HG02678 (cell line): ENCODE measurements around the gene USP10.

Source experiments
- ATAC-seq: cut with Tn5 transposase; IDR thresholded peaks from one replicate; pipeline ENCODE4 v1.9.1; 2021; ENCODE audit warnings: mild to moderate bottlenecking, moderate library complexity; ENCODE audit not compliant: unreplicated experiment

USP10 gene

DNA sequence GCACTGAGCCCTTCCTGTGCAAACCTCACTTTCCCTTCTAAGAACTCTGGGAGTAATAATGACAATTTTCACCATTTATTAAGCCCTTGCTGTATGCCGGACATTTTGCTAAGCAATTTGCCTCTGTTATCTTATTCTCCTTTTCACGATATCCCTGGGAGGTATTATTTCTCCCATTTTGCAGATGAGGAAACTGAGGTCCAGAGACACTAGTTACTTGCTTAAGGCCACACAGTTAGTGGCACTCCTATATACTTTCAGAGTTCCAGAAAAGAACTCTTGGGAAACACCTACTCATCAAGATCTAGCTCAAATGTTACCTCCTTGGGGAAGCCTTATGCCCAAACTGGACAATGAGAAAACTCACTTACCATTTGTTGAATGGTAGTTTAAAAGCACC is 4.8 kb upstream of the USP10 start:
- no peak for ATAC-seq

DNA sequence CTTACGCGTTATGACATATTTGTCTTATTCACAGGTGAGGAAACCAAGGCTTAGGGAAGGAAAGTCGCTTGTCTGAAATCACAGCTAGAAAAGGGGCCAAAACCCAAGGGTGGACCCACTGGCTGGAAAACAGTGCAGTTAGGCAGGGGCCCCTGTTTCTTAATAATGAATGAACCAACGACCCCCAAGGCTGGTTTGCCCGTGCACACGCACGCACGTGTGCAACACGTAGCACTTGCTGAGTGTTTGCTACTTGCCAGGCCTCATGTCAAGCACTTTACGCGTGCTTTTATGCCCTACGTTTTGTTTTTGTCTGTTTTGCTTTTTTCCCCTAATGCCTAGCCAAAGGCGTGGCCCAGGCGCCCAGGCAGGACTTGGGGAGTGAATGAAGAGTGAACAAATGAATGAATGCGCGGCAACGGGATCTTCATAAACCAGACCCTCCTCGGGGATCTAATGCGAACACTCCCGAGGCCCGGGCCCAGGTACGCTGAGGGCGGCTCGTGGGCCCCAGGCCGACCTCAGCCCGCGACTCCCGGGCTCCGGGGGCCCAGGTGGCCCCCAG is 571 bp upstream of the USP10 start:
- ATAC-seq: peak; percentile 6

DNA sequence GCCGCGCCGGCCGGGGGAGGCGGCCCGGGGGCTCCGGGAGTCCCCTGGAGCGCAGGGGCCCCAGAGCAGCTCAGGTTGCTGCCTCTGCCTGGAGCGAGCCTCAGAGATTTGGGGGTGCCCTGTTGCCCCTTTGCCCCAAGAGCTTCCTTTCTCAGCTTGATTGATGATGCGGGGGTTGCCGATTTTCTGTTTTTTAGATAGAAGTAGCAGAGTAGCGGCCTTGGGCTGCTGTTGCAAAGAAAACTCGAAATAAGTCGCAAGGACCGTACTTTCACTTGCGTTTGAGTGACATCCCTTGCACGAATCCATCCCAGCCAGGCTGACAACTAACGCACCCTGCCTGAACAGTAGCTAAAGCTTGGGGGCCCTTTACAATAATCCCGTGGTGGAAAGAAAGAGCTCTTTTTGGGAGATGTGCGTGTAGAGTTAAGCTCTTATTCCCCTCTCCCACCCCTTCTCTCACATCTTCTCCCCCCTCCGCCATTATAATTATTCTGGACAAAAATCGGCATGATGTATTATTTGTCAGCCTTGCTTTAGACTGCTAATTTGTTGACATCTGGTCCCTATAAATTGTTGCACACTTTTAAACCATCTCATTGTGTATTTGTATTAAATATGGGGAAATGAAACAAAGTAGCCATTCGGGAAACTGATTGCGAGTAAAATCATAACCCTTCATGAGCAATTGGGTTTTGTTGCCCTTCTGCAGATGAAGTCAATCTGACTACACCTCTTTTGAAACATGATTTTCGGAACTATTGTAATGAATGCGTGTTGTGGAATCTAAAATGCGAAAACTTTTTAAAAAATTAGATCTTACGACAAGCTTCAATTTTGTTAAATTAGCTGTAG is 873 bp downstream of the USP10 start:
- ATAC-seq: peak; percentile 36

DNA sequence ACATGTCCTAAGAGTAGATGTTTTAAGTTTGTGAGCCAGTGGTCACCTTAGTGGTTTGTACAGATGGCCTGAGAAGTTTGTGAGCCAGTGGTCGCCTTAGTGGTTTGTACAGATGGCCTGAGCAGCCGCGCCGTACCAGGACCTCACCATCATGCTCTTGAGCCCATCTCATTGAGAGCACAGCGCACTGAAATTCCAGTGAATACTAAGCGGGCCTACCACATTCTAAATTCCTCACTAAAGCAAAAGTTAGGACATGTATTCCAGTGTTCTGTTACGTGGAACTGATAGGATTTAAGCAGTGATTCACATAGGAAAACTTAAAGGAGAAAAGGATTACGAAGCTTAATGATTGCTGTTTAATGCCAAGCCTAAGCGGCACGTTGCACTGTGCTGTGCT is 3.9 kb downstream of the USP10 start:
- ATAC-seq: no peak

DNA sequence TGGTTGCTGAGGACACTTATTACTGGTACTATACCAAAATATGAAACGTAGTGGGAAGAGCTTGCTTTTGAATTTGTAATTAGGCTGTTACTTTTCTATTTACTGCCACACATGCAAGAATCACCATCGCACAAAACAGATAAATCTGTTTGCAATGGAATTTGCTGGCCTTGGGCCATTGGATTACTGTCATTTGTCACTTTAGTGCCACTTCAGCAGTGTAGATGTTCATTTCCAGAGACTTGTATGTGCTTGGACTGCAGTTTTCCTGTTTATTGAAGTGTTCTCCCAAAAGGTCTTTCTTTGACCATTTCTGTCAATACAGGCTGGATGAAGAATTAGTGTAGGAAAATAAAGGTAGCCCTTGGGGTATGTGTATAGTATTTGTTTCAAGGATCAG is 4.5 kb downstream of the USP10 start:
- no peak for ATAC-seq

- no peak for ATAC-seq
Observed at GRCh38 chr16:84706856-84707255, 7.1 kb downstream of the USP10 start.

- no peak for ATAC-seq
Observed at GRCh38 chr16:84709609-84710008, 9.8 kb downstream of the USP10 start.

- ATAC-seq: no peak
Observed at GRCh38 chr16:84710686-84711085, 10.9 kb downstream of the USP10 start.

- no peak for ATAC-seq
Observed at GRCh38 chr16:84712138-84712671, 12.4 kb downstream of the USP10 start.

- no peak for ATAC-seq
Observed at GRCh38 chr16:84712801-84713775, 13.3 kb downstream of the USP10 start.

GRCh38 chr16:84714028-84714427 is 14.2 kb downstream of the USP10 start:
- no peak for ATAC-seq

- no peak for ATAC-seq
Observed at GRCh38 chr16:84715424-84715823, 15.6 kb downstream of the USP10 start.

DNA sequence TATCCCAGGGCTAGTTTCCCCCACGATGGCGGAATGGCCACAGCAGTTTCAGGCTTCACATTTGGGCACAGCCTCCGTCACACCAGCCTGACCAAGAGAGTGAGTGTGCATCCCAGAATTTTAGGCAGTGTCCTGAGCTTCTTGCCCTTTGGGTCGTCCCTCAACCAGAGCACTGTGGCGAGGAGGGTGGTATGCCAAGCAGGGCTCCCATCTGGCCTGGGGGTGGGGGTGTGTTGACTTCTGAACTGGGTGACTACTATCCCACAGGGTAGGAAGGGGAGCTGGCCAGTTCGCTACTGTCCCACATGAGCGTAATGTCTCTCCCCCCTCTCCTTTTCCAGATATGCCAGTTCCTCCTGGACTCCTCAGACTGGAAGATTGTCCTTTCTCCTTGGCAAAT is 16.1 kb downstream of the USP10 start:
- no peak for ATAC-seq

- ATAC-seq: no peak
Observed at GRCh38 chr16:84716740-84717139, 16.9 kb downstream of the USP10 start.

- ATAC-seq: no peak
Observed at GRCh38 chr16:84717484-84717883, 17.7 kb downstream of the USP10 start.

GRCh38 chr16:84720177-84720579 is 20.4 kb downstream of the USP10 start:
- ATAC-seq: no peak

- ATAC-seq: no peak
Observed at GRCh38 chr16:84722068-84722467, 22.3 kb downstream of the USP10 start.

DNA sequence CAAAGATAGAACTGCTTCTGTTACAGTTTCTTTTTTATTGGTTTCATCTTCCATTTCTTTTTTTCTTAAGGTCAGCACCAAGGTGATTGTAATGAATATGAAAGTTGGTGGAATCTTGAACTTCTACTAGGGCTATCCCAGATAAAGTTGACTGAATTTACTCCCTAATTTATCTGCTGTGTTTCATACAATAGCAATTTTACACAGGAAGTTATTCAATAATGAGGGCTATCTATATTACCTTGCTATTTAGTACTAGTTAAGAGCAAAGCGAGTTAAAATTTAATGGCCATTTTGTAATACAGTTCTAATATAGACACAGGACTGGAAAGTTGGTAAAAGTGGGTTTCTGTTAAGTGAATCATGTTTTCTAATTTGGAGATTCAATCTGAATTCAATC is 24.1 kb downstream of the USP10 start:
- ATAC-seq: no peak

GRCh38 chr16:84724606-84725309 is 25.0 kb downstream of the USP10 start:
- ATAC-seq: no peak

GRCh38 chr16:84725481-84726078 is 25.8 kb downstream of the USP10 start:
- ATAC-seq: peak; percentile 8
